IPS-15b (cell line): ENCODE results near the gene ABCA12.

Experiments used
- H3K27me3 ChIP-seq: one replicate; pipeline ENCODE4 v1.6.1; 2013; ENCODE audit warnings: low read length; ENCODE audit not compliant: control insufficient read depth, insufficient read depth
- H3K36me3 ChIP-seq: one replicate; pipeline ENCODE4 v1.6.1; 2013; ENCODE audit warnings: low read length; ENCODE audit not compliant: control insufficient read depth, insufficient read depth
- H3K4me1 ChIP-seq: one replicate; pipeline ENCODE4 v1.6.1; 2013; ENCODE audit warnings: mild to moderate bottlenecking, low read length; ENCODE audit not compliant: control insufficient read depth, insufficient read depth
- H3K4me3 ChIP-seq: one replicate; pipeline ENCODE4 v1.5.1; 2013; ENCODE audit warnings: low read depth, low read length
- H3K9ac ChIP-seq: one replicate; pipeline ENCODE4 v1.6.1; 2013; ENCODE audit warnings: low read depth, mild to moderate bottlenecking, low read length
- H3K9me3 ChIP-seq: one replicate; pipeline ENCODE4 v1.6.1; 2013; ENCODE audit warnings: mild to moderate bottlenecking, low read length; ENCODE audit not compliant: control insufficient read depth, insufficient read depth

The ABCA12 gene

GRCh38 chr2:215149486-215149885 is 11.1 kb upstream of the ABCA12 start:
- no peaks in the 10 kb centered on the region for H3K27me3 ChIP-seq
- no peaks in the 10 kb centered on the region for H3K36me3 ChIP-seq
- H3K4me3 ChIP-seq = no peak overlapping the region
- no peaks in the 10 kb centered on the region for H3K9me3 ChIP-seq
- no peaks in the 10 kb centered on the region for H3K4me1 ChIP-seq
- H3K9ac ChIP-seq = no peak overlapping the region

DNA sequence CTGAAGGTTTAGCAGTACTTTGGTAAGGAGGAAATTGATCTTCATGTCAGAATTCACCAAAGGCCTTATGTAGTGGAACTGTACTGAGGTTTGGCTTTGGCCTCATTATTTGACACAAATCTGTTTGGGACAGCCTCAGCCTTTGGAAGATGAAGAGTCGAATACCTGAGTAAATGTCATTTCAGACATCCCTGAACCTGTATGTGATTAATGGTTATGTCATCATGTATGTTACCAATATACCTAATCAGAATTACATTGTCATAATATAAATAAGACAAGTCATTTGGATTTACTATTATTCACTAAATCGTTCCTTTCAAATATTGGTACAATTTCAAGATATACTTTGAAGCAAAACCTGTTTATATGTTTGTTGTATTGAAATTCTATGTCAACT is 10.6 kb upstream of the ABCA12 start:
- Histone ChIP-seq H3K27me3 (no peaks in the 10 kb centered on the region), H3K4me3 (no peak overlapping the region), H3K36me3 (no peaks in the 10 kb centered on the region), H3K9ac (no peak overlapping the region), H3K4me1 (no peaks in the 10 kb centered on the region), H3K9me3 (no peaks in the 10 kb centered on the region)

- Histone ChIP-seq H3K36me3 (no peaks in the 10 kb centered on the region), H3K4me1 (no peaks in the 10 kb centered on the region), H3K27me3 (no peaks in the 10 kb centered on the region), H3K9ac (no peak overlapping the region), H3K9me3 (no peaks in the 10 kb centered on the region), H3K4me3 (no peak overlapping the region)
Measured at GRCh38 chr2:215145611-215146010, 7.2 kb upstream of the ABCA12 start.

- Histone ChIP-seq H3K4me3 (no peak overlapping the region), H3K27me3 (no peaks in the 10 kb centered on the region), H3K9ac (no peak overlapping the region), H3K9me3 (no peaks in the 10 kb centered on the region), H3K36me3 (no peaks in the 10 kb centered on the region), H3K4me1 (no peaks in the 10 kb centered on the region)
Measured at GRCh38 chr2:215144106-215144875, 5.9 kb upstream of the ABCA12 start.

- H3K27me3 ChIP-seq = no peaks in the 10 kb centered on the region
- no peaks in the 10 kb centered on the region for H3K36me3 ChIP-seq
- no peaks in the 10 kb centered on the region for H3K9me3 ChIP-seq
- no peaks in the 10 kb centered on the region for H3K4me1 ChIP-seq
- no peak overlapping the region for H3K9ac ChIP-seq
- H3K4me3 ChIP-seq = no peak overlapping the region
Measured at GRCh38 chr2:215143458-215143857, 5.0 kb upstream of the ABCA12 start.

DNA sequence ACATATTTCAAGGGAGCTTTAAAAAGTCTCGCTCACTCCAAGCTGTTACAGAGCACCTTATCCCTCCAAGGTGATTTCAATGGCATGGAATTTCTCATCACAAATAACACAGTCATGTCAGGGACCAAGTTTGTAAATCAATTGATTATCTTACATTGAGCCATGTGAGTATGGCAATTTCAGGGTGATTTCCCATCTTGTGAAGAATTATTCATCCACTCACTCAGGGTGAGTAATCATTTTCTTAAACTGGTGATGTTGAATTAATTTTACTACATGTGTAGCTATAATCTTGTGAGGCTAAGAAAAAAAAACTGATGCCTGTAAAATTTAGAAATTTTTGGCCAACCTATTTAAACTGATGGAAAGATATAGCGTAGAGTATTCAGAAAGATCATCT is 3.3 kb upstream of the ABCA12 start:
- H3K9ac ChIP-seq = no peak overlapping the region
- H3K4me3 ChIP-seq = no peak overlapping the region
- H3K4me1 ChIP-seq = no peaks in the 10 kb centered on the region
- no peaks in the 10 kb centered on the region for H3K36me3 ChIP-seq
- H3K9me3 ChIP-seq = no peaks in the 10 kb centered on the region
- H3K27me3 ChIP-seq = no peaks in the 10 kb centered on the region

DNA sequence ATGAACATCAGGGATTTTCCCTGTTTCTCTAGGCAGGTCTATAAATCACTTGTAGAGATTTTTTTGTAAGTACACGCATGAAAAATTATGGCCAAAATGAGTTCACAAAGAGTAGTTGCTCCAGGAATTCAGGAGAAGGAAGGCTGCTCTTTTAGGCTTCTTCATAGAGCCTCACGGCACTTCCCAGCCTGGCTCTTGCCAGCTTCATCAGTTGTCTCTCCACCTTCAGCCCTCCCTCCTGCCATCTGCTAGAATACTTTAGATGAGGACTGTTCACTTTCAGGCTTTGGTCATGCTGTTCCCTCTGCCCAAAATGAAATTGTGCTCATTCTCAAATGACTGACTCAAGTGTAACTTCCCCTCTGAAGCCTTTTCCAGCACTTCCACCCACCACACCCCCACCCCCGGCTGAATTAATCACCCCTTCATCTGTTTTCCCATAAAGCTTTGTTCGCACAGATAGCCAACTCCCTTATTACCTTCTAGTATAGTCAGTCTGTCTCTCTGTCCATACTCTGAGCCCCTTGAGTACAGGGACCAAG is 1.8 kb upstream of the ABCA12 start:
- H3K4me1 ChIP-seq = no peaks in the 10 kb centered on the region
- H3K4me3 ChIP-seq = no peak overlapping the region
- no peaks in the 10 kb centered on the region for H3K36me3 ChIP-seq
- no peaks in the 10 kb centered on the region for H3K27me3 ChIP-seq
- H3K9ac ChIP-seq = no peak overlapping the region
- no peaks in the 10 kb centered on the region for H3K9me3 ChIP-seq

DNA sequence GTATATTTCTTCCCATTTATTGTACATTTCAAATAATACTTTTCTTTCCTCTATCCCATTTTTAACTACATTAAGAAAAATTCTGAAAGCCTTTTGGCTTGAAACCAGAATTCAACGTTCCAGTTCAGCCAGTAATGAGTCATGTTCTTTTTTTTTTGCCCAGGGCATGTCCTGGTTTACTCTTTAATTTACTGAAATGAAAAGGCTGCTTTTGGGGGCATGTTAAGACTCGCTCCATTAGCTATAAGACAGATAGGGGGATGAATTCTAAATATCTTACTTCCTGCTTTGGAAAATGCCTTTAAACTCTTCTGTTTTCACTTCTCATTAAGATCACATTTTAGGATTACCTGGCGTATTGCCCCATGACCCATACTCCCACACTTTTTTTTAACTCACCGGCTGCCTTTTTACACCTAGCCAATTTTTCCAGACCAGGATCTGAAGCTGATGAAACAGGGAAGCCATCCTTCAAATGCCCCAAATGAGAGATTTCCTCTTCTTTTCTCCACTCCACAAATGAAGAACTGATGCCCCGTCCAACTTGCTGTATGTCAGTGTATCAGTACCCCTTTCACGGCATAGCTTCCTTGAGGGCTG is 585 bp downstream of the ABCA12 start:
- no peak overlapping the region for H3K9ac ChIP-seq
- no peaks in the 10 kb centered on the region for H3K4me1 ChIP-seq
- H3K4me3 ChIP-seq = no peak overlapping the region

GRCh38 chr2:215137329-215137686 is 1.1 kb downstream of the ABCA12 start:
- Histone ChIP-seq H3K4me3 (no peak overlapping the region), H3K9me3 (no peaks in the 10 kb centered on the region), H3K36me3 (no peaks in the 10 kb centered on the region), H3K9ac (no peak overlapping the region), H3K27me3 (no peaks in the 10 kb centered on the region), H3K4me1 (no peaks in the 10 kb centered on the region)

More for the DNA sequence above, 585 bp downstream of the ABCA12 start:
- Histone ChIP-seq H3K27me3 (no peaks in the 10 kb centered on the region), H3K36me3 (no peaks in the 10 kb centered on the region), H3K9me3 (no peaks in the 10 kb centered on the region)

GRCh38 chr2:215136669-215137328 is 1.6 kb downstream of the ABCA12 start:
- Histone ChIP-seq H3K9ac (no peak overlapping the region), H3K36me3 (no peaks in the 10 kb centered on the region), H3K9me3 (no peaks in the 10 kb centered on the region), H3K27me3 (no peaks in the 10 kb centered on the region), H3K4me1 (no peaks in the 10 kb centered on the region), H3K4me3 (no peak overlapping the region)

DNA sequence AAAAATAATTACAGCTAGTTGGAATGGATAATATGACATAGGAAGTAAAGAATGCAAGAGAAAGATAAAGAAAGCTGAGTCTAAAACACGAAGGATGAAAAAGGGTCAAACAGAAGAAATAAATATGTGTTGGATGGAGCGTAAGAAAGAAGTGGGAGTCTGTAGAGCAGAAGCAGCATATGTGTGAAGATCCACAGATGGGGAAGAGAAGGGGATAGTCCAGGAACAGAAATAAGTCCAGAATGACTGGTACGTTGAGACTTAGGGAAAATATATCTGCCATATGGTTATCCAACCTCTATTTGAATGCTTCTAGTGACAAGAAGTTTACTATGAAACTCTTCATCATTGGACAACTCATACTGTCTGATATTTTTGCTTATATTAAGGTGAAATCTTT is 18.0 kb downstream of the ABCA12 start:
- H3K9me3 ChIP-seq = no peaks in the 10 kb centered on the region
- H3K4me3 ChIP-seq = no peak overlapping the region

DNA sequence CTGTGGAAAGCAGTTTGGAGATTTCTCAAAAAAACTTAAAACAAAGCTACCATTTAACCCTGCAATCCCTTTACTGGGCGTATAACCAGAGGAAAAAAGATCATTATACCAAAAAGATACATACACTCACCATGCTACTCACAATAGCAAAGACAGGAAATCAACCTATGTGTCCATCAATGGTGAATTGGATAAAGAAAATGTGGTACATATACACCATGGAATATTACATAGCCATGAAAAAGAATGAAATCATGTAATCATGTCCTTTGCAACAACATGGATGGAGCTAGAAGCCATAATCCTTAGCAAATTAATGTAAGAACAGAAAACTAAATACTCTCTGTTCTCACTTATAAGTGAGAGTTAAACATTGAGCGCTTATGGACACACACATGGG is 18.6 kb downstream of the ABCA12 start:
- no peaks in the 10 kb centered on the region for H3K4me1 ChIP-seq
- no peak overlapping the region for H3K4me3 ChIP-seq
- H3K27me3 ChIP-seq = no peaks in the 10 kb centered on the region
- no peak overlapping the region for H3K9ac ChIP-seq
- no peaks in the 10 kb centered on the region for H3K9me3 ChIP-seq
- no peaks in the 10 kb centered on the region for H3K36me3 ChIP-seq

More for the DNA sequence above, 18.0 kb downstream of the ABCA12 start:
- Histone ChIP-seq H3K27me3 (no peaks in the 10 kb centered on the region), H3K4me1 (no peaks in the 10 kb centered on the region), H3K9ac (no peak overlapping the region), H3K36me3 (no peaks in the 10 kb centered on the region)
